IPS-18c (cell line): ENCODE data around the gene KNSTRN.

Experiments
- H3K4me3 ChIP-seq: 2 replicates; pipeline ENCODE4 v1.7.0; 2013; ENCODE audit warnings: low read depth, mild to moderate bottlenecking, low read length, moderate library complexity; ENCODE audit not compliant: insufficient read depth
- H3K9me3 ChIP-seq: one replicate; pipeline ENCODE4 v1.6.1; 2013; ENCODE audit warnings: mild to moderate bottlenecking, low read length, moderate library complexity; ENCODE audit not compliant: control insufficient read depth, insufficient read depth

KNSTRN gene

GRCh38 chr15:40412095-40412759 lies 29.7 kb downstream of the KNSTRN start:
- H3K4me3 ChIP-seq, result no peak overlapping the region
- H3K9me3 ChIP-seq, result no peaks in the 10 kb centered on the region

GRCh38 chr15:40413036-40413435 lies 30.5 kb downstream of the KNSTRN start:
- no peak overlapping the region for H3K4me3 ChIP-seq
- no peaks in the 10 kb centered on the region for H3K9me3 ChIP-seq

GRCh38 chr15:40414816-40415215 lies 32.3 kb downstream of the KNSTRN start:
- H3K9me3 ChIP-seq, result no peaks in the 10 kb centered on the region

GRCh38 chr15:40415226-40415625 lies 32.7 kb downstream of the KNSTRN start:
- Histone ChIP-seq H3K9me3 (no peaks in the 10 kb centered on the region), H3K4me3 (no peak overlapping the region)

More at GRCh38 chr15:40414816-40415215, 32.3 kb downstream of the KNSTRN start:
- no peak overlapping the region for H3K4me3 ChIP-seq

GRCh38 chr15:40416056-40416455 lies 33.5 kb downstream of the KNSTRN start:
- Histone ChIP-seq H3K4me3 (no peak overlapping the region), H3K9me3 (no peaks in the 10 kb centered on the region)

GRCh38 chr15:40418126-40418525 lies 35.6 kb downstream of the KNSTRN start:
- Histone ChIP-seq H3K9me3 (no peaks in the 10 kb centered on the region), H3K4me3 (no peak overlapping the region)

- Histone ChIP-seq H3K9me3 (no peaks in the 10 kb centered on the region), H3K4me3 (no peak overlapping the region)
Measured at GRCh38 chr15:40420071-40420713, 37.7 kb downstream of the KNSTRN start.

- Histone ChIP-seq H3K9me3 (no peaks in the 10 kb centered on the region), H3K4me3 (no peak overlapping the region)
Measured at GRCh38 chr15:40420793-40421192, 38.3 kb downstream of the KNSTRN start.

GRCh38 chr15:40421246-40422157 lies 39.0 kb downstream of the KNSTRN start:
- Histone ChIP-seq H3K9me3 (no peaks in the 10 kb centered on the region), H3K4me3 (peak overlapping the region; percentile 29; the same call in 1 of the 2 replicates)

GRCh38 chr15:40424483-40425115 lies 42.1 kb downstream of the KNSTRN start:
- Histone ChIP-seq H3K4me3 (no peak overlapping the region), H3K9me3 (no peaks in the 10 kb centered on the region)

- H3K9me3 ChIP-seq, result no peaks in the 10 kb centered on the region
- no peak overlapping the region for H3K4me3 ChIP-seq
Measured at GRCh38 chr15:40425681-40426080, 43.2 kb downstream of the KNSTRN start.

- Histone ChIP-seq H3K4me3 (no peak overlapping the region), H3K9me3 (no peaks in the 10 kb centered on the region)
Measured at GRCh38 chr15:40427188-40427587, 44.7 kb downstream of the KNSTRN start.

GRCh38 chr15:40428185-40428584 lies 45.7 kb downstream of the KNSTRN start:
- Histone ChIP-seq H3K4me3 (no peak overlapping the region), H3K9me3 (no peaks in the 10 kb centered on the region)

- Histone ChIP-seq H3K9me3 (no peaks in the 10 kb centered on the region), H3K4me3 (no peak overlapping the region)
Measured at GRCh38 chr15:40429068-40429710, 46.7 kb downstream of the KNSTRN start.

GRCh38 chr15:40430271-40430805 lies 47.8 kb downstream of the KNSTRN start:
- H3K9me3 ChIP-seq, result no peaks in the 10 kb centered on the region
- H3K4me3 ChIP-seq, result no peak overlapping the region

- H3K9me3 ChIP-seq, result no peaks in the 10 kb centered on the region
- peak overlapping the region; percentile 71 for H3K4me3 ChIP-seq
Measured at GRCh38 chr15:40435023-40435709, 52.6 kb downstream of the KNSTRN start.
